ENCODE data around the gene GATA5.

DNA sequence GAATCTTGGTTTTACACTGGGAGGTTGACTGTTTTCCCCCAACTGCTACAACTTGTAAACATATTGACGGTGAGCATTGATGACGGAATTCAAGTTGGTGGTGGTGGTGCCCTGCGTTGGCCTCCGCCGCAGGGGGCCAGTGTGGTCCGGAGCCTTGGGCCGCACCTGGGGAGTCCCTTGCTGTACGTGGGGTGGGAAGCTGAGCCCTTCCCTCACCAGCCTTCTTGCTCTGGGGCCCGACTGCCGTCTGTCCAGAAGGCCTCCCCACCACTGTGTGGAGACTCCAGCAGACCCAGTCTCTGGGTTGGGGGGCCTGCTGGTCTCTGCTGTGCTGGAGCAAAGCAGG lies 11.4 kb downstream of the GATA5 start:
- TF ChIP-seq, protein P1, sequence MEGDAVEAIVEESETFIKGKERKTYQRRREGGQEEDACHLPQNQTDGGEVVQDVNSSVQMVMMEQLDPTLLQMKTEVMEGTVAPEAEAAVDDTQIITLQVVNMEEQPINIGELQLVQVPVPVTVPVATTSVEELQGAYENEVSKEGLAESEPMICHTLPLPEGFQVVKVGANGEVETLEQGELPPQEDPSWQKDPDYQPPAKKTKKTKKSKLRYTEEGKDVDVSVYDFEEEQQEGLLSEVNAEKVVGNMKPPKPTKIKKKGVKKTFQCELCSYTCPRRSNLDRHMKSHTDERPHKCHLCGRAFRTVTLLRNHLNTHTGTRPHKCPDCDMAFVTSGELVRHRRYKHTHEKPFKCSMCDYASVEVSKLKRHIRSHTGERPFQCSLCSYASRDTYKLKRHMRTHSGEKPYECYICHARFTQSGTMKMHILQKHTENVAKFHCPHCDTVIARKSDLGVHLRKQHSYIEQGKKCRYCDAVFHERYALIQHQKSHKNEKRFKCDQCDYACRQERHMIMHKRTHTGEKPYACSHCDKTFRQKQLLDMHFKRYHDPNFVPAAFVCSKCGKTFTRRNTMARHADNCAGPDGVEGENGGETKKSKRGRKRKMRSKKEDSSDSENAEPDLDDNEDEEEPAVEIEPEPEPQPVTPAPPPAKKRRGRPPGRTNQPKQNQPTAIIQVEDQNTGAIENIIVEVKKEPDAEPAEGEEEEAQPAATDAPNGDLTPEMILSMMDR (IDR thresholded peaks at IDR 0.05): no peak
- TF ChIP-seq SMAD3 (CRISPR knock-in tag; IDR thresholded peaks at IDR 0.05; ENCODE audit: borderline replicate concordance) (no peak), ATF1 (CRISPR knock-in tag; IDR thresholded peaks at IDR 0.05) (no peak), CREM (CRISPR knock-in tag; IDR thresholded peaks at IDR 0.05) (no peak), ZBTB21 (CRISPR knock-in tag; IDR thresholded peaks at IDR 0.05; ENCODE audit: borderline replicate concordance) (no peak), ESRRA (CRISPR knock-in tag; IDR thresholded peaks at IDR 0.05; ENCODE audit: borderline replicate concordance) (no peak), NFATC4 (CRISPR knock-in tag; IDR thresholded peaks at IDR 0.05) (no peak)
- TF ChIP-seq, protein P2, sequence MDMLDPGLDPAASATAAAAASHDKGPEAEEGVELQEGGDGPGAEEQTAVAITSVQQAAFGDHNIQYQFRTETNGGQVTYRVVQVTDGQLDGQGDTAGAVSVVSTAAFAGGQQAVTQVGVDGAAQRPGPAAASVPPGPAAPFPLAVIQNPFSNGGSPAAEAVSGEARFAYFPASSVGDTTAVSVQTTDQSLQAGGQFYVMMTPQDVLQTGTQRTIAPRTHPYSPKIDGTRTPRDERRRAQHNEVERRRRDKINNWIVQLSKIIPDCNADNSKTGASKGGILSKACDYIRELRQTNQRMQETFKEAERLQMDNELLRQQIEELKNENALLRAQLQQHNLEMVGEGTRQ (CRISPR knock-in tag; IDR thresholded peaks at IDR 0.05): no peak
- TF ChIP-seq, protein P3, sequence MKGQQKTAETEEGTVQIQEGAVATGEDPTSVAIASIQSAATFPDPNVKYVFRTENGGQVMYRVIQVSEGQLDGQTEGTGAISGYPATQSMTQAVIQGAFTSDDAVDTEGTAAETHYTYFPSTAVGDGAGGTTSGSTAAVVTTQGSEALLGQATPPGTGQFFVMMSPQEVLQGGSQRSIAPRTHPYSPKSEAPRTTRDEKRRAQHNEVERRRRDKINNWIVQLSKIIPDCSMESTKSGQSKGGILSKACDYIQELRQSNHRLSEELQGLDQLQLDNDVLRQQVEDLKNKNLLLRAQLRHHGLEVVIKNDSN (CRISPR knock-in tag; IDR thresholded peaks at IDR 0.05): no peak
- TF ChIP-seq, protein P4, sequence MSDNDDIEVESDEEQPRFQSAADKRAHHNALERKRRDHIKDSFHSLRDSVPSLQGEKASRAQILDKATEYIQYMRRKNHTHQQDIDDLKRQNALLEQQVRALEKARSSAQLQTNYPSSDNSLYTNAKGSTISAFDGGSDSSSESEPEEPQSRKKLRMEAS (CRISPR knock-in tag; IDR thresholded peaks at IDR 0.05): no peak
- TF ChIP-seq, protein P5, sequence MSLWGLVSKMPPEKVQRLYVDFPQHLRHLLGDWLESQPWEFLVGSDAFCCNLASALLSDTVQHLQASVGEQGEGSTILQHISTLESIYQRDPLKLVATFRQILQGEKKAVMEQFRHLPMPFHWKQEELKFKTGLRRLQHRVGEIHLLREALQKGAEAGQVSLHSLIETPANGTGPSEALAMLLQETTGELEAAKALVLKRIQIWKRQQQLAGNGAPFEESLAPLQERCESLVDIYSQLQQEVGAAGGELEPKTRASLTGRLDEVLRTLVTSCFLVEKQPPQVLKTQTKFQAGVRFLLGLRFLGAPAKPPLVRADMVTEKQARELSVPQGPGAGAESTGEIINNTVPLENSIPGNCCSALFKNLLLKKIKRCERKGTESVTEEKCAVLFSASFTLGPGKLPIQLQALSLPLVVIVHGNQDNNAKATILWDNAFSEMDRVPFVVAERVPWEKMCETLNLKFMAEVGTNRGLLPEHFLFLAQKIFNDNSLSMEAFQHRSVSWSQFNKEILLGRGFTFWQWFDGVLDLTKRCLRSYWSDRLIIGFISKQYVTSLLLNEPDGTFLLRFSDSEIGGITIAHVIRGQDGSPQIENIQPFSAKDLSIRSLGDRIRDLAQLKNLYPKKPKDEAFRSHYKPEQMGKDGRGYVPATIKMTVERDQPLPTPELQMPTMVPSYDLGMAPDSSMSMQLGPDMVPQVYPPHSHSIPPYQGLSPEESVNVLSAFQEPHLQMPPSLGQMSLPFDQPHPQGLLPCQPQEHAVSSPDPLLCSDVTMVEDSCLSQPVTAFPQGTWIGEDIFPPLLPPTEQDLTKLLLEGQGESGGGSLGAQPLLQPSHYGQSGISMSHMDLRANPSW (CRISPR knock-in tag; conservative IDR thresholded peaks at IDR 0.05; ENCODE audit: low read depth): no peak

All from WTC11 (cell line).